Smooth muscle cell (in vitro differentiated cells): ENCODE data around the gene RGMB. TPM values are rescaled to one million over a fixed set of nuclear protein-coding genes. Genes with fewer than 3 reads are reported as not detected.
"Not testable (repeated sequence)": the region's sequence is repeated elsewhere in the genome, so short reads cannot be mapped to it uniquely, and the experiment has no call there.

ENCODE experiments used
- DNase-seq: peaks from one replicate; lab custom pipeline; 2025; ENCODE audit not compliant: unreplicated experiment; lab: John Stamatoyannopoulos, UW
- H2AFZ ChIP-seq: fragments of 200-600 bp; sonication (generic); 2 replicates; pipeline ENCODE4 v1.6.0; 2016; ENCODE audit warnings: antibody characterized with exemption, low read depth, mild to moderate bottlenecking
- H3F3A ChIP-seq: fragments of 200-600 bp; sonication (generic); 2 replicates; pipeline ENCODE4 v1.6.0; 2017; ENCODE audit warnings: antibody characterized with exemption, low read depth
- H3K27ac ChIP-seq: fragments of 200-600 bp; sonication (generic); 2 replicates; pipeline ENCODE4 v1.5.1; 2016; ENCODE audit warnings: low read depth, mild to moderate bottlenecking
- H3K27me3 ChIP-seq: fragments of 200-600 bp; sonication (generic); 2 replicates; pipeline ENCODE4 v1.6.1; 2016; ENCODE audit warnings: low read depth, mild to moderate bottlenecking
- H3K36me3 ChIP-seq: fragments of 200-600 bp; sonication (generic); 2 replicates; pipeline ENCODE4 v1.5.1; 2016; ENCODE audit warnings: low read depth
- H3K4me1 ChIP-seq: fragments of 200-600 bp; sonication (generic); 2 replicates; pipeline ENCODE4 v1.5.1; 2016; ENCODE audit warnings: low read depth
- H3K4me2 ChIP-seq: fragments of 200-600 bp; sonication (generic); 2 replicates; pipeline ENCODE4 v1.6.0; 2016; ENCODE audit warnings: mild to moderate bottlenecking
- H3K4me3 ChIP-seq: fragments of 200-600 bp; sonication (generic); 2 replicates; pipeline ENCODE4 v1.5.1; 2016; ENCODE audit warnings: mild to moderate bottlenecking
- H3K79me2 ChIP-seq: fragments of 200-600 bp; sonication (generic); 2 replicates; pipeline ENCODE4 v1.6.0; 2016; ENCODE audit warnings: low read depth, mild to moderate bottlenecking
- H3K9ac ChIP-seq: fragments of 200-600 bp; sonication (generic); 2 replicates; pipeline ENCODE4 v1.6.0; 2016; ENCODE audit warnings: low read depth
- H3K9me3 ChIP-seq: fragments of 200-600 bp; sonication (generic); replicated peaks from 2 replicates; pipeline ENCODE4 v1.5.1; 2016; ENCODE audit warnings: low read depth
- H4K20me1 ChIP-seq: fragments of 200-600 bp; sonication (generic); 2 replicates; pipeline ENCODE4 v1.6.0; 2016; ENCODE audit warnings: low read depth
- CTCF ChIP-seq: fragments of 200-600 bp; sonication (generic); IDR thresholded peaks from 2 replicates; pipeline ENCODE4 v1.5.1; 2017; ENCODE audit warnings: borderline replicate concordance, mild to moderate bottlenecking, antibody characterized with exemption; ENCODE audit not compliant: insufficient read depth, poor library complexity, severe bottlenecking
- WGBS: methylation state at CpG from one replicate; pipeline ENCODE4 v1.1.7; 2016; ENCODE audit warnings: low lambda C conversion rate; 5-methylcytosine and 5-hydroxymethylcytosine counted together
- polyA plus RNA-seq: library from polyadenylated mRNA; unstranded; fragments of >200 nt; fragmentation: Nextera tagmentation; extraction: Ambion mirVana; gene quantifications from 2 replicates; pipeline ENCODE4 v1.2.1, GENCODE V29; 2016
- total RNA-seq: library from RNA; depleted of rRNA; stranded (reverse); fragments of >200 nt; gene quantifications from 2 replicates; pipeline ENCODE4 v1.2.3, GENCODE V29; 2014

RGMB gene
- total and polyA plus RNA-seq, 2 experiments from 2014 or later, result 8.0 to 11.2 TPM

- Histone ChIP-seq H3K4me1 (no peaks in the 10 kb centered on the region), H3K9me3 (no peaks in the 10 kb centered on the region), H3K27ac (no peak overlapping the region), H3F3A (no peaks in the 10 kb centered on the region), H4K20me1 (no peaks in the 10 kb centered on the region), H3K36me3 (no peaks in the 10 kb centered on the region), H2AFZ (no peak overlapping the region), H3K9ac (no peak overlapping the region), H3K79me2 (no peaks in the 10 kb centered on the region), H3K4me3 (no peak overlapping the region), H3K27me3 (no peaks in the 10 kb centered on the region), H3K4me2 (no peak overlapping the region)
- no peak for DNase-seq
- no peak for TF ChIP-seq CTCF
- WGBS, result 36% methylated on average over 1 of the region's 1 CpG
Observed at GRCh38 chr5:98741926-98742325, 31.5 kb upstream of the RGMB start.

- H3K27ac ChIP-seq, result no peak overlapping the region
- H3K9ac ChIP-seq, result no peak overlapping the region
- H3K9me3 ChIP-seq, result no peaks in the 10 kb centered on the region
- H3F3A ChIP-seq, result no peaks in the 10 kb centered on the region
- no peaks in the 10 kb centered on the region for H3K36me3 ChIP-seq
- H3K4me3 ChIP-seq, result no peak overlapping the region
- no peak overlapping the region for H2AFZ ChIP-seq
- WGBS, result 80% methylated on average over 5 of the region's 5 CpGs
- H4K20me1 ChIP-seq, result no peaks in the 10 kb centered on the region
- DNase-seq, result no peak
- no peaks in the 10 kb centered on the region for H3K27me3 ChIP-seq
- no peaks in the 10 kb centered on the region for H3K79me2 ChIP-seq
- no peak overlapping the region for H3K4me2 ChIP-seq
- H3K4me1 ChIP-seq, result no peaks in the 10 kb centered on the region
- no peak for TF ChIP-seq CTCF
Observed at GRCh38 chr5:98742396-98743073, 30.9 kb upstream of the RGMB start.

- not testable (repeated sequence) for H2AFZ ChIP-seq, H3K4me1 ChIP-seq, H3K4me2 ChIP-seq, DNase-seq, H3K36me3 ChIP-seq, H3K9me3 ChIP-seq, H3K9ac ChIP-seq, H3K27me3 ChIP-seq, H3F3A ChIP-seq, H3K27ac ChIP-seq, H3K4me3 ChIP-seq, H3K79me2 ChIP-seq, H4K20me1 ChIP-seq
- 85% methylated on average over 1 of the region's 1 CpG for WGBS
Observed at GRCh38 chr5:98748259-98748658, 25.2 kb upstream of the RGMB start.

GRCh38 chr5:98749046-98749445 is 24.4 kb upstream of the RGMB start:
- H3K4me3 ChIP-seq, result no peak overlapping the region
- no peak overlapping the region for H3K4me2 ChIP-seq
- no peaks in the 10 kb centered on the region for H3K27me3 ChIP-seq
- no peak overlapping the region for H2AFZ ChIP-seq
- no peaks in the 10 kb centered on the region for H3K4me1 ChIP-seq
- no peaks in the 10 kb centered on the region for H4K20me1 ChIP-seq
- H3K79me2 ChIP-seq, result no peaks in the 10 kb centered on the region
- no peak for DNase-seq
- 94% methylated on average over 1 of the region's 1 CpG for WGBS
- no peak overlapping the region for H3K9ac ChIP-seq
- H3K36me3 ChIP-seq, result no peaks in the 10 kb centered on the region
- no peak overlapping the region for H3K27ac ChIP-seq
- no peaks in the 10 kb centered on the region for H3F3A ChIP-seq
- TF ChIP-seq CTCF, result no peak
- H3K9me3 ChIP-seq, result no peaks in the 10 kb centered on the region
